OCI-LY7 (cell line): ENCODE results near the gene MEIOC.

Source experiments
- EZH2phosphoT487 ChIP-seq: fragments of 200-600 bp; sonication (generic); IDR thresholded peaks from 2 replicates; pipeline ENCODE4 v1.6.1; 2018; ENCODE audit warnings: low read depth, borderline replicate concordance, mild to moderate bottlenecking, mixed run types, antibody characterized with exemption, low read length, moderate library complexity, mixed read lengths
- TF ChIP-seq, protein P1 (sequence below): fragments of 200-600 bp; sonication (generic); conservative IDR thresholded peaks from 2 replicates; pipeline ENCODE4 v1.5.1; 2014; ENCODE audit warnings: mild to moderate bottlenecking, antibody characterized with exemption, low read length, moderate library complexity, mixed read lengths

- TF ChIP-seq, protein P1, sequence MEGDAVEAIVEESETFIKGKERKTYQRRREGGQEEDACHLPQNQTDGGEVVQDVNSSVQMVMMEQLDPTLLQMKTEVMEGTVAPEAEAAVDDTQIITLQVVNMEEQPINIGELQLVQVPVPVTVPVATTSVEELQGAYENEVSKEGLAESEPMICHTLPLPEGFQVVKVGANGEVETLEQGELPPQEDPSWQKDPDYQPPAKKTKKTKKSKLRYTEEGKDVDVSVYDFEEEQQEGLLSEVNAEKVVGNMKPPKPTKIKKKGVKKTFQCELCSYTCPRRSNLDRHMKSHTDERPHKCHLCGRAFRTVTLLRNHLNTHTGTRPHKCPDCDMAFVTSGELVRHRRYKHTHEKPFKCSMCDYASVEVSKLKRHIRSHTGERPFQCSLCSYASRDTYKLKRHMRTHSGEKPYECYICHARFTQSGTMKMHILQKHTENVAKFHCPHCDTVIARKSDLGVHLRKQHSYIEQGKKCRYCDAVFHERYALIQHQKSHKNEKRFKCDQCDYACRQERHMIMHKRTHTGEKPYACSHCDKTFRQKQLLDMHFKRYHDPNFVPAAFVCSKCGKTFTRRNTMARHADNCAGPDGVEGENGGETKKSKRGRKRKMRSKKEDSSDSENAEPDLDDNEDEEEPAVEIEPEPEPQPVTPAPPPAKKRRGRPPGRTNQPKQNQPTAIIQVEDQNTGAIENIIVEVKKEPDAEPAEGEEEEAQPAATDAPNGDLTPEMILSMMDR, result no peak
- no peak for TF ChIP-seq EZH2phosphoT487
Observed at GRCh38 chr17:44646280-44646679, 10.0 kb upstream of the MEIOC start.
